HEK293 (cell line): Measurements from ENCODE around the gene MSLN.
A peak's percentile ranks its signal among the peaks of the same experiment; 100 is the strongest.

Experiments used
- BCL11B ChIP-seq: fragments of 450-650 bp; formaldehyde crosslinking; IDR thresholded peaks from 2 replicates; pipeline ENCODE4 v1.5.1; 2016; ENCODE audit warnings: low read depth, missing biosample characterization, missing genetic modification characterization
- CTCF ChIP-seq: fragments of 450-650 bp; formaldehyde crosslinking; IDR thresholded peaks from 2 replicates; pipeline ENCODE4 v1.5.1; 2016; ENCODE audit warnings: missing biosample characterization, missing genetic modification characterization
- PBX3 ChIP-seq: sonication (generic); formaldehyde crosslinking; IDR thresholded peaks from 2 replicates; pipeline ENCODE4 v1.8.1; 2022; ENCODE audit warnings: mild to moderate bottlenecking, moderate library complexity, missing genetic modification reagents
- REPIN1 ChIP-seq: fragments of 450-650 bp; formaldehyde crosslinking; IDR thresholded peaks from 2 replicates; pipeline ENCODE4 v1.5.1; 2017; ENCODE audit warnings: missing biosample characterization, missing genetic modification characterization, low read depth
- REST ChIP-seq: fragments of 450-650 bp; formaldehyde crosslinking; IDR thresholded peaks from 2 replicates; pipeline ENCODE4 v1.5.1; 2016; ENCODE audit warnings: missing biosample characterization, missing genetic modification characterization
- SETDB1 ChIP-seq: IDR thresholded peaks from one replicate; pipeline ENCODE4 v1.6.1; 2017; ENCODE audit warnings: mild to moderate bottlenecking, low read length, moderate library complexity, mixed read lengths; ENCODE audit not compliant: insufficient read length
- SP3 ChIP-seq: fragments of 450-650 bp; formaldehyde crosslinking; IDR thresholded peaks from 2 replicates; pipeline ENCODE4 v1.5.1; 2016; ENCODE audit warnings: missing biosample characterization, missing genetic modification characterization
- ZBTB21 ChIP-seq: fragments of 450-650 bp; formaldehyde crosslinking; IDR thresholded peaks from 2 replicates; pipeline ENCODE4 v1.5.1; 2017; ENCODE audit warnings: missing biosample characterization, missing genetic modification characterization
- ZBTB26 ChIP-seq: fragments of 450-650 bp; formaldehyde crosslinking; optimal IDR thresholded peaks from 2 replicates; pipeline ENCODE3; 2016; ENCODE audit warnings: missing biosample characterization, mild to moderate bottlenecking, missing genetic modification characterization
- ZNF274 ChIP-seq, 2 experiments: fragments of 200-500 bp in 1 of 2; fragments of 450-650 bp in 1 of 2; sonication (Bioruptor generic) in 1 of 2; formaldehyde crosslinking in 1 of 2; IDR thresholded peaks; 2 replicates each; pipeline versions ENCODE4 v1.5.1 to v1.6.1; 2014 to 2016; ENCODE audit warnings: borderline replicate concordance in 1 of 2, inconsistent platforms in 1 of 2, low read length in 1 of 2, missing biosample characterization in 1 of 2, missing genetic modification characterization in 1 of 2
- ZNF488 ChIP-seq: fragments of 450-650 bp; formaldehyde crosslinking; IDR thresholded peaks from 2 replicates; pipeline ENCODE4 v1.5.1; 2016; ENCODE audit warnings: missing biosample characterization, missing genetic modification characterization
- ZNF548 ChIP-seq: fragments of 450-650 bp; formaldehyde crosslinking; IDR thresholded peaks from 2 replicates; pipeline ENCODE4 v1.5.1; 2016; ENCODE audit warnings: missing biosample characterization, missing genetic modification characterization
- ZNF791 ChIP-seq: fragments of 450-650 bp; formaldehyde crosslinking; IDR thresholded peaks from 2 replicates; pipeline ENCODE4 v1.5.1; 2016; ENCODE audit warnings: missing biosample characterization, missing genetic modification characterization
- ZSCAN18 ChIP-seq: fragments of 450-650 bp; formaldehyde crosslinking; IDR thresholded peaks from 2 replicates; pipeline ENCODE4 v1.5.1; 2016; ENCODE audit warnings: missing biosample characterization, missing genetic modification characterization

- no peak for TF ChIP-seq PBX3 (CRISPR knock-in tag)
- no peak for TF ChIP-seq REST (tag by site-specific recombination)
- TF ChIP-seq ZBTB26 (tag by site-specific recombination), result no peak
- TF ChIP-seq SETDB1, result no peak
- TF ChIP-seq ZNF488 (tag by site-specific recombination), result no peak
- TF ChIP-seq CTCF (tag by site-specific recombination), result no peak
- TF ChIP-seq REPIN1, result no peak
- no peak for TF ChIP-seq ZNF548 (tag by site-specific recombination)
- no peak for TF ChIP-seq SP3 (tag by site-specific recombination)
- no peak for TF ChIP-seq ZSCAN18
- TF ChIP-seq ZNF791 (tag by site-specific recombination), result no peak
- TF ChIP-seq BCL11B (tag by site-specific recombination), result peak; percentile 27; the same call in 1 of the 2 replicates
- no peak for TF ChIP-seq ZNF274 (IDR thresholded peaks at IDR 0.05; ENCODE audit: low read length)
- no peak for TF ChIP-seq ZNF274 (tag by site-specific recombination; IDR thresholded peaks at IDR 0.05; ENCODE audit: borderline replicate concordance)
- TF ChIP-seq ZBTB21 (tag by site-specific recombination), result no peak
Observed at GRCh38 chr16:732332-732731, 28.2 kb upstream of the MSLN start.
